HL-60 (cell line): ENCODE results near the gene ANGPT4.

Experiments
- POLR2AphosphoS5 ChIP-seq: IDR thresholded peaks from 2 replicates; pipeline ENCODE4 v1.6.1; 2012; ENCODE audit warnings: low read depth
- TF ChIP-seq, protein P1 (sequence below): IDR thresholded peaks from one replicate; pipeline ENCODE4 v1.5.1; 2011; ENCODE audit warnings: low read length, control low read depth, inconsistent platforms; ENCODE audit not compliant: insufficient read depth

DNA sequence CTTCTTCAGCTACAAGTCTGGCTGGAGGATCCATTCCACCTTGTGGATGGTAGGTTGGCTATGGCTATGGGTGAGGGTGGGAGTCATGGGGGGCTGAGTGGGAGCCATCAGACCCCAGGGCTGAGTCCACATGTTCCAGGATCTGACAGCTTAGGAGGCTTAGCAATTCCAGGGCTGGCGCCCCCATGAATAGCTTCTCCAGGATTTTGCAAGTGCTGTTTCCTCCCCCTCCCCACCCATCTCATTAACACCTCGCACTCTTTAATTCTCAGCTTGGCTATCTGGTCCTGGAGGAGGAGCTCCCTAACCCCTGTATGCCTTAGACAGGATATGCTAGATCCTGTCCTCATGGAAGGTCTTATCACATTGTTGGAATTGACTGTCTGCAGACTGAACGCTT is 39.0 kb upstream of the ANGPT4 start:
- TF ChIP-seq POLR2AphosphoS5, result no peak
- TF ChIP-seq, protein P1, sequence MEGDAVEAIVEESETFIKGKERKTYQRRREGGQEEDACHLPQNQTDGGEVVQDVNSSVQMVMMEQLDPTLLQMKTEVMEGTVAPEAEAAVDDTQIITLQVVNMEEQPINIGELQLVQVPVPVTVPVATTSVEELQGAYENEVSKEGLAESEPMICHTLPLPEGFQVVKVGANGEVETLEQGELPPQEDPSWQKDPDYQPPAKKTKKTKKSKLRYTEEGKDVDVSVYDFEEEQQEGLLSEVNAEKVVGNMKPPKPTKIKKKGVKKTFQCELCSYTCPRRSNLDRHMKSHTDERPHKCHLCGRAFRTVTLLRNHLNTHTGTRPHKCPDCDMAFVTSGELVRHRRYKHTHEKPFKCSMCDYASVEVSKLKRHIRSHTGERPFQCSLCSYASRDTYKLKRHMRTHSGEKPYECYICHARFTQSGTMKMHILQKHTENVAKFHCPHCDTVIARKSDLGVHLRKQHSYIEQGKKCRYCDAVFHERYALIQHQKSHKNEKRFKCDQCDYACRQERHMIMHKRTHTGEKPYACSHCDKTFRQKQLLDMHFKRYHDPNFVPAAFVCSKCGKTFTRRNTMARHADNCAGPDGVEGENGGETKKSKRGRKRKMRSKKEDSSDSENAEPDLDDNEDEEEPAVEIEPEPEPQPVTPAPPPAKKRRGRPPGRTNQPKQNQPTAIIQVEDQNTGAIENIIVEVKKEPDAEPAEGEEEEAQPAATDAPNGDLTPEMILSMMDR, result no peak
